Hematopoietic multipotent progenitor cell treated with erythropoietin and hydrocortisone succinate and interleukin-3 and kit ligand, for 6 days (in vitro differentiated cells): Measurements from ENCODE around the gene OR5AN1.
A peak's percentile ranks its signal among the peaks of the same experiment; 100 is the strongest.
"Not testable (repeated sequence)": the region's sequence is repeated elsewhere in the genome, so short reads cannot be mapped to it uniquely, and the experiment has no call there.

ENCODE experiments used
- DNase-seq: peaks from one replicate; pipeline ENCODE4 v3.0.0-alpha.2; 2015

Gene OR5AN1, protein sequence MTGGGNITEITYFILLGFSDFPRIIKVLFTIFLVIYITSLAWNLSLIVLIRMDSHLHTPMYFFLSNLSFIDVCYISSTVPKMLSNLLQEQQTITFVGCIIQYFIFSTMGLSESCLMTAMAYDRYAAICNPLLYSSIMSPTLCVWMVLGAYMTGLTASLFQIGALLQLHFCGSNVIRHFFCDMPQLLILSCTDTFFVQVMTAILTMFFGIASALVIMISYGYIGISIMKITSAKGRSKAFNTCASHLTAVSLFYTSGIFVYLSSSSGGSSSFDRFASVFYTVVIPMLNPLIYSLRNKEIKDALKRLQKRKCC

DNA sequence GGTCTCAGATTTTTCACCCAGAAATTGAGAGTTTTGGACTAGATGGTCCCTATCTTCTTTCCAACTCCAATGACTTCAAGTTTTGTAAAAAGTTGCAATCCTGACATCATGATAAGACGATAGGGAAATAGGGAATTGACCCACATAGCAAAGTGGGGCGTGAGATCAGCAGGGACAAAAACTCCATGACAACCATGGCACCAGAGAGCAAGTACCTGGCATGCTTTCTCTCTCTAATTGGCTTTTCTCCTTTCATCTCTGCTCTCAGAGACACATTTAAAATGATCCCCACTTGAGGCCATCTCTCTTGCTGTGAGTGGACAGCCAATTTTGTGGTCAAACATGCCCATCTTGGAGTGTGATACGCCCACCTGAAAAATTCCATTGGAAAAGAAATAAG lies at the start of gene OR5AN1:
OR5AN1 (plus strand) TSS at position 301 of the 400 bp plus-strand sequence. CDS start 5,564 bp downstream, outside the sequence.
- no peak for DNase-seq

DNA sequence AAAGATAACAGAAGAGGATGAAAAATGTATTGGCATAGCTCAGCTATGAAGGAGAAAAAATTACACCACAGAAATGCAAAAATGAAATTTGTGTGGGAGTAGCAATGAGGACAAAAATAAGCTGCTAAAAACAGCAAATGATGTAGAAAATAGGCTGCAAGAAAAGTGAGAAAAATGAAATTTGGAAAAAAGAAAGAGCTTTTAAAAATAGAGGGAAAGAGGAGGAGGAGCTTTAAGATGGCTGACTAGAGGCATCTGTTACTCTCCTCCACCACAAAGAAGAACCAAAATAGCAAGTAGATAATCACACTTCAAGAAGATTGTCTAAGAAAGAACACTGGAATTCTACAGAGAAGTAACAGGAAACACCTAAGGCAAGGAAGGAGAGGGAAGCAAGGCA lies 23.7 kb upstream of the OR5AN1 start:
- no peak for DNase-seq

DNA sequence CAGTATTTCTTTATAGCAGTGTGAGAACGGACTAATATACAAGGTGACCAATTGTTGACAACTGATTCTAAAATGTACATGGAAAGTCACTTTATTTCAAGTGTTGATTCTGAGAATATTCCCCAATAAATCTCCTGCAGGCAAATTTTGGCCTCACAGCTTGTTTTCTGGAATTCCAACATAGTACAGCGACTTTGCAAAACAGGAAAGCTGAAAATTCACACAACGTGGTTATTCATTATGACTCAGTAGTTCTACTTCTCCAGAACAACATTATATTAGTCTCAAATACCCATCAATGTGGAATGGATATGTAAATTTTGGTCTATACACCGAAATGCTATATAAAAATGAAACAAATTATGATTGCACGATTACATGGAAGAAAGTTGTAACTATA lies 22.5 kb upstream of the OR5AN1 start:
- DNase-seq: no peak

DNA sequence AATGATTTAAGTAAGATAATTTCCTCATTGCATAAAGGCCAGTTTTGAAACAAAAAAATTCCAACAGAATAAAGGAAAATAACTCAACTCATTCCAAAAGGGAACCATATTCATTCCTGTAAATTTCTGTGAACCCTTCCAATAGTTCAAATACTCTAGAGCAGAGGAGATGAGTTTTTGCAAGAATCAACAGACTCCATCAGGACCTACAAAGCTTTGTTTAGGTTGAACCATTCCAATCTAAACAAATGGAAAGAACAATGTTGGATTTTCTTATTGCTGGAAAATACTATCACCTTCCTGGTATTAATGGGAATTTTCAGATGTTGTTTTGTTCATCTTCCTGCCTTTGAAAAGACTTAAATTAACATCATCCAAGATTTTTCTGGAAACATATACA lies 21.8 kb upstream of the OR5AN1 start:
- no peak for DNase-seq

DNA sequence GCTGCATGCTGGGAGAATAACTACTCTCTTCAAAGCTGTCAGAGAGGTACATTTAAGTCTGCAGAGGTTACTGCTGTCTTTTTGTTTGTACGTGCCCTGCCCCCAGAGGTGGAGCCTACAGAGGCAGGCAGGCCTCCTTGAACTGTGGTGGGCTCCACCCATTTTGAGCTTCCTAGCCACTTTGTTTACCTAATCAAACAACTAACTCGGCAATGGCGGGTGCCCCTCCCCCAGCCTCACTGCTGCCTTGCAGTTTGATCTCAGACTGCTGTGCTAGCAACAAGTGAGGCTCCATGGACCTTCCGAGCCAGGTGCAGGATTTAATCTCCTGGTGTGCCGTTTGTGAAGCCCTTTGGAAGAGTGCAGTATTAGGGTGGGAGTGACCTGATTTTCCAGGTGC lies 9.0 kb upstream of the OR5AN1 start:
- not testable (repeated sequence) for DNase-seq

DNA sequence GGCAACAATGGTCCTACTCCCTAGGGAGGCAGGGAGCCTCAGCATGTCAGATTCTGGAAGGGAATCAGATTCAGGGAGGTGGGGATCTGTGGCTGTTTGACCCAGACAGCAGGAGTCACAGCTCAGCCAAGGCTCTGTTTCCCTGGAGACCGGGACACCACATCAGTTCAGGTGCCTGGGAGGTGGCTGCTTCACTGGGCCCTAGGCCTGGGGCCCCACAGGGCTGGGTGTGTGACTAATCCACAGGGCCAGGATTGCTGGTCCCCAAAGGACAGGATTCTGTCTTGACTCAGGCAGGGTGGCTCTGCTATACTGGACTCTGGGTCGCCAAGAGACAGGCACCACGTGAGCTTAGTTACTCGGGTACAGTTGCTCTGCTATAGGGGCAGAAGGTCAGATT lies 3.5 kb upstream of the OR5AN1 start:
- no peak for DNase-seq

DNA sequence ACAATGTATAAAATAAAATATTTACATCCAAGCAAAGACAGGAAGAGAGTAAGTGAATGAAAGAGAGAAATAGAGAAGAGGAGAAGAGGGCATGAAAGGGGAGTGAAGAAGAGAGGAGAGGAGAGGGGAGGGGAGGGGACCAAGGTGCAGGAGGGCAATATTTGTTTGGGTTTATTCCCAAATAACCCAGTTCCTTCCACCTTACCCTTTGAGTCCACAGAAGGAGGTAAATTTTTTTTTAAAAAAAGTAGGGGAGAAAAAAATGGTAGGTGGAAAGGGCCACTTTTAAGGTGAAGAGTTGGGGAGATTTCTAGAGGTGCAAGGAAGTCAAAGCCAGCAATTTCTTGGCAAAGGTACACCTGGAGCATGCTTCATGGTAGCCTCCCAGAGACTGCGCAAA lies 2.1 kb upstream of the OR5AN1 start:
- DNase-seq: no peak

DNA sequence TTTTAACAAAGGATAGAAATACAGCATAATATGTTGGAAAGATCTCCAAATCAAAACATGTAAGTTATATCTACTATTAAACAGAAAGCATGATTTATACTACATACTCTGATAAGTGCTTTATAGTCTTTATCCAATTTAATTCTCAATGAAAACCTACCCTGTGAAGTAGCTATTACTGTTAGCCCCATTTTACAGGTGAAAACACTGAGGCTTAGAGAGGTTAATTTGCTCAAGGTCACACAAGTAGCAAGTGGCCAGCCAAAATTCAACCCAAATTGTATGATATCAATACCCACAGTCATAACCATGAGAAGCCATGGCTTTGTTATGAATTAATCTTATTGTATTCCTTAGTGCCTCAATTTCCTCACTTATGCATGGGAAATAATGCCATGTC lies 675 bp upstream of the OR5AN1 start:
- no peak for DNase-seq

DNA sequence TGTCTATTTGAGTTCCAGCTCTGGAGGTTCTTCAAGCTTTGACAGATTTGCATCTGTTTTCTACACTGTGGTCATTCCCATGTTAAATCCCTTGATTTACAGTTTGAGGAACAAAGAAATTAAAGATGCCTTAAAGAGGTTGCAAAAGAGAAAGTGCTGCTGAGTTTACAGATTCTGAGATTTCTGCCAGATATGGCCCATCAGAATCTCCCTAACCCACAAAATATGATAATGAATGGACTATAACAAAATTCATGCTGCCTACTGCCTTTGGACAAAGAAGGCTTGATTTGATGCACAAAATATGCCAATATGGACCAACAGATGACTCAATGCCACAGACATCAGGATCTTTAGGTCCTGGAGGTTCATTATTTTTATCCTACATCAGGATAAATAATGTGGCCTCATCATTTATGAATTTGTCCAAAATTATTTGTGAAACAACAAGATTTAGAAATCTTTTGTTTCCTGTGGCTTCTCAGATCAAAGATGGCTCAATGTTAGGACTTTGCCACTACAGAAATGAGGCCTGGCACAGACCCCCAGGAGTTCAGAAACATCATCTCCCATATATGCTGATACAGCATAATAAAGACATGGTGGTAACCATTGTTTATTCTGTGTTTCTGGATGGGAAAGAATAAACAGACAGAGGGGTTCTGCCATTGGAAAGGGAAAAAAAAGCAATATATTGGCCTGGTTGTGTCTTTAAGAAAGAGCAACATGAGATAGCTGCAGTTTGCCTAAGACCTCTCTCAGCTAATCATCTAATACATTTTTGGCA lies 6.7 kb downstream of the OR5AN1 start:
- no peak for DNase-seq

DNA sequence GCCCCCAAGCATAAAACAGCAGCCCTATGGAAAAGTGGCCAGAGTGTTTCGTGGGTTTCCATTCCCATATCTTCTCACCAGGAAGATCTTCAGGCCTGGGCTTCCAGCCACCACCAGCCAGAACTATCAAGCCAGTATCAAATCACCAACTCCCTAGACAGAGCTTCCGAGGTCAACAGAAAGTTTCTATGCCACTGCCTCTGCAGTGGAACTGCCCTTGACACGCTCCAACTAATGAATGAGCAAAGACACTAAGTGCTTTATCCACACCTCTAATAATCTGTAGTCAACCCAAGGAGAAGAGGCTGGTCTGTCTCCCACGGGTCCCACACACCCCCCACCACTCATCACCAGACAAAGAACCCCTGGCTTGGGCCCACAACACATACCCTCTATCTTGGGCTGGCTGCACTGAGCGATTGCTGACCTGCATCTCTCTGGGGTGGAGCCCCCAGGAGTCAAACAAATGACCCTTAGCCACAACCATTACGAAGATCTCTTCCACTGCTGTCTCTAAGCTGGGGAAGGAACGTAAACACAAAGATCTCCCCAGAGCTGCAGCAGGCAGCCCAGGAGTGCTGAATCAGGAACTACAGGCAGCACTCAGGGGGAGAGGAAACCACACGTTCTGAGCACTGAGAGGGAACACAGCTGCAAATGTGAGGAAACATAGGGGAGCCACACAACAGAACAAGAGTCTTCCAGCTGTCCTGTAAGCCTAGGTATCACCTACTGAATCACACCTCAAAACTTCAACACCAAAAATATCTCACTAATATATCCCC lies 9.7 kb downstream of the OR5AN1 start:
- DNase-seq: peak; percentile 52

DNA sequence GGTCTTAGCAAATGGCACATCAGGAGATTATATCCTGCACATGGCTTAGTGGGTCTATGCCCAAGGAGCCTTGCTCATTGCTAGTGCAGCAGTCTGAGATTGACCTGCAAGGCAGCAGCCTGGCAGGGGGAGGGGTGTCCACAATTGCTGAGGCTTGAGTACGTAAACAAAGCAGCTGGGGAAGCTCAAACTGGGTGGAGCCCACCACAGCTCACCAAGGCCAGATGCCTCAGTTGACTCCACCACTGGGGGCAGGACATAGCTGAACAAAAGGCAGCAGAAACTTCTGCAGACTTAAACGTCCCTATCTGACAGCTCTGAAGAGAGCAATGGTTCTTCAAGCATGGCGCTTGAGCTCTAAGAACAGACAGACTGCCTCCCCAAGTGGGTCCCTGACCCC lies 13.6 kb downstream of the OR5AN1 start:
- not testable (repeated sequence) for DNase-seq

DNA sequence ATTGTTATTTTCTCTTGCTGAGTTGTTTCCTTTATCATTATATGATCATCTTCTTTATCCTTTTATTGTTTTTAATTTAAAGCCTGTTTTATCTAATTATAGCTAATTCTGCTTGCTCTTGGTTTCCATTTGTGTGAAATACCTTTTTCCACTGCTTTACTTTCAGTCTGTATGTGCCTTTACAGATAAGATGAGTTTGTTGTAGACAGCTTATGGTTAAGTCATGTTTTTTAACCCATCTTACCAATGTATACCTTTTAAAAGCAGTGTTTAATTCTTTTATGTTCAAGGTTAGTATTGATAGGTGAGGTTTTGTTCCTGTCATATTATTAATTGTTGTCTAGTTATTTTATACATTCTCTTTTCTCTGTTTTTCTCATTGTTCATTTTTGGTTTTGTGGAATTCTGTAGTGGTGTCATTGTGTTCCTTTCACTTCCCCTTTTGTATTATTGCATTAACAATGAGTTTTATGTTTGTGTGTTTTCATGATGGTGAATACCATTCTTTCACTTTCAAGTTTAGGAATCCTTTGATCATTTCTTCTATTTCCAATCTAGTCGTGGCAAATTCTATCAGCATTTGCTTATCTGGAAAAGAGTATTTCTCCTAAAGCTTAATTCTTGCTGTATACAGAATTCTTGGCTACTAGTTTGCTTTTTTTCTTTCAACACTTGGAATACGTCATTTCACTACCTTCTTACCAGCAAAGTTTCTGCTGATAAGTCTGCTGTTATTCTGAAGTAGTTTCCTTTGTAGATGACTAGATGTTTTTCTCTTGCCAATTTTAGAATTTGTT lies 21.8 kb downstream of the OR5AN1 start:
- DNase-seq: no peak

DNA sequence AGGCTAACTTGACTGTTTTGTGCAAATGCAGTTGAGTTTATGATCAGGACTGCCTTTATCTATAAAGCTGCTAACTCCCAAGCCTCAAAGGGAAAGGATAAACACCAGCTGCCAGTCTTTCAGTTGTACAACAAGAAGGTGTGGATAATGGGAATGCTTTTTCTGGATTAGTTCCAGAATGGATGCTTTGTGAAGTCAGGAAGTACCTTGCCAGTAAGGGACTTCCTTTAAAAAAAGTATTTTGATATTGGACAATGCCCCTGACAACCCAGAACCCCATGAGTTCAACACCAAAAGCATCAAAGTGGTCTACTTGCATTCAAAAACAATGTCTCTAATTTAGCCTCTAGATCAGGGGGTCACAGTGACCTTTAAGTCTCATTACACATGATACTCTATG lies 35.5 kb downstream of the OR5AN1 start:
- no peak for DNase-seq

DNA sequence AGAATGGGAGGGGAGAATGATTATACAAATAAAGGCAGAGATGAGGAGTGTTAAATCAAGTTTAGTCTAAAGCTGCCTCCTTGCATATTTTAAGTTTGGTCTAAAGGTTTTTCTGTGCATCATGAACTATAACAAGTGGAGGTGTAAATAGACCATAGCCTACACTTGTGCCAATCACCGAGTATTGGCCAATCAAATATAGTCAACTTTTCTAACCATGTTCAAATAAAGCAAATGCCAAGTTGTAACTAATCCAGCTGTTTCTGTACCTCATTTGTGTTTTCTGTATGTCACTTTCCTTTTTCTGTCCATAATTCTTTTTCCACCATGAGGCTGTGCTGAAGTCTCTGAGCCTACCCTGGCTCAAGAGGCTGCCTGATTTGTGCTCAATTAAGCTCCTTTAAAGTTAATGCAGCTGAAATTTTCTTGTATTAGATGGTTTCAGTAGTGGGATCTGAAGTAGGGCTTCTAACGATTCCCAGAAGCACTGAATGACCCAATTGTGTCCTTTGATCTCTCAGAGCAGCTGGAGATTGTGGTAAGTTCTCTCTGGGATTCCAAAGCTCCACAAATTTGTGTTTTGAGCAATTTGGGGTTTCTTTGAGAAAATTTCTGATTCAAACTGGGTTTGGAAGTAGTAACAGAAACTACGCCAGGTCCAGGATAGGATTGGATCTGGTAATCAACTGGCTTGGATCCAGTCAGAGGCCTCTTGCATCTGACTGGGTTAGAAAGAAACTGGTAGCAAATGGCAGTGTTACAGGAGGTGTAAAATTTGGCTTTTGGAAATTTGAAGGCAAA lies 42.0 kb downstream of the OR5AN1 start:
- DNase-seq: no peak

DNA sequence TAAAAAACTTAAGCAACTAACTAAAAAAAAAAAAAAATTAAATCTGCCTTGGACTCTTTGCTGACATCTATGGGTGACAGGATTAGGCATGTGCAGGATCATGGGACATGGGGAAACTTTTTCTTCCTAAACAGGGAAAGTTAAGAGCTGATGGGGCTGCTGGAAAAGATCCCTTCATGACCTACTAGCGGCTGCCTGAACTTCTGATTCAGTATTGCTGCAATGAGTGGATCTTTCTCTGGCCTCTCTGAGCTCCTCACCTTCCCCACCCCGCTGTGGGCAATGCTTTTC lies 42.5 kb downstream of the OR5AN1 start:
- no peak for DNase-seq

DNA sequence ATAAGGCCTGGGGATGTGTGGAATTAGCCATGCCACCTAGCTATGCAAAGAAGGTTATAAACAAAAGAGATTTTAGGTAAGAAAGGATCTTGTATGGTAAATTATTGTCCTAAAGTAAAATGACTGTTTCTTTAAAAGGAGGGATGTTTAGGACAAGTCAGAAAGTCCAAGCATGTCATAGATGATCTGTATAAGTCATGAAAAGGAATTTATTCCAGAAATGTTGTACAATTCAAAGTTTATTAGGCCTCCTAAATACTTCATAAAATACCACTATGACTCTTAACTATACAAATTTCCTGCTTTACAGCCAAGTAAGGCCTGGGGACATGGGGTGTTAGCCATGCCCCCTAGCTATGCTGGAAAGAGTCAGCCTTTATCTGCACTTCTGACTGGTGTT lies 44.9 kb downstream of the OR5AN1 start:
- DNase-seq: no peak

DNA sequence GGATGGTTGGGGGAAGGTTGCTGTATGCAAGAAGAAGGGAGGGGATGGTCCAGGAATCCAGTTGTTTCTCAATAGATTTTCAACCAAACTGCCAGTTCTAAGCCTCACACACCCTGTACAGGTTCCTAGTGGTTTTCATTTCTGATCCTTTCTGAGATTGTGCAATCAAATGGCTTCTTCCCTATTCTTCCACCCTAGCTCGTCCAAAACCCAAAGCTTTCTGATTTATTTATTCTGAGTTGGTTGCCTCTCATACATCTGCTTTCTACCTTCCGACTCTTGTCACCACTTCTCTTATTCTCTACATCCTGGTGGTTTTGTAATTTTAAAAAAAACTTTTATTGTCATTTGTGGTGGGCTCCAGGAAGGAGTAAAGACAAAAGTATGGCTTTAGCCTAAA lies 55.0 kb downstream of the OR5AN1 start:
- DNase-seq: peak; percentile 50

DNA sequence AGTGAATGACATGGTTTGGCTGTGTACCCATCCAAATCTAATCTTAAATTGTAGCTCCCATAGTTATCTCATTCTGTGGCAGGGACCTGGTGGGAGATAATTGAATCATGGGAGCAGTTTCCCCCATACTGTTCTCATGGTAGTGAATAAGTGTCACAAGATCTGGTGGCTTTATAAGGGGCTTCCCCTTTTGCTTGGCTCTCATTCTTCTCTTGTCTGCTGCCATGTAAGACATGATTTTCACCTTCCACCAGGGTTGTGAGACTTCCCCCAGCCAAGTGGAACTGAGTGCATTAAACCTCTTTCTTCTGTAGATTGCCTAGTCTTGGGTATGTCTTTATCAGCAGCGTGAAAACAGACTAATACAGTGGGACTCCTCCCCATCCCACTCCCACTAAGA lies 56.4 kb downstream of the OR5AN1 start:
- DNase-seq: no peak

DNA sequence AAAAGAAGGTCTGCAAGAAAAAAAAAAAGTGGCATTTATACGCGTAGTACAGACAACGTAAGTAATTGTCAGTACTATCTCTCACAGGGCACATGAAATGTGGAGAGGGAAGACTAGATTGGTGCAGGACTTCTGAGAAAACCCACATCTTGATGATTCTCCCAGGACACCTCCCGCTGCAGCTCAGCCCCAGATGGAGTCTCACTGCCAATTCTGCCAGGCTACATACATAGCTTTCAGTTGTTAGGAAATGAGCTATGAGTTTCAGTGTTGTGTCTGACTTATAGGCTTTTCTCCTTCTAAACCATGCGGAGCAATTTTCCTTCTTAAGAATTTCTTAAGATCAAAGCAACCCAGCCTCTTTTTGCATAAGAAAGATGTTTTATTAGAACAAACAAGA lies 57.9 kb downstream of the OR5AN1 start:
- DNase-seq: no peak

DNA sequence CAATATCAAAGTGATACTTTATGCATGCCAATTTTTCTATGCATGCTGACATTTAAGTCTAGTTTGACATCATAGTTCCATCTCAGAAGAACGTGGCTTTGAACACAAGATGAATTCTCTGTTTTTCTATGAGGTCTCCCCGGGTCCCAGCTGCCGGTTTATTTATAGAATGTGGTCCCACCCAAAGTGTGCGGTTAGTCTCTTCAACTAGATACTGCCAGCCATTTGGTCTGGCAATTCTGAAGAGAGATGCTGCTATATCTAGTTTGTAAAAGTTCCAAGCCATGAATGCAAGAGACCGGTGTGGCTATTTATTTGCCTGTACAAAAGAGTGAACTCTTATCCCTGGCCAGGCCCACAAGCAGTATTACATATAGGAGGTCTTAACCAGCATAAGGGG lies 58.3 kb downstream of the OR5AN1 start:
- peak; percentile 5 for DNase-seq

DNA sequence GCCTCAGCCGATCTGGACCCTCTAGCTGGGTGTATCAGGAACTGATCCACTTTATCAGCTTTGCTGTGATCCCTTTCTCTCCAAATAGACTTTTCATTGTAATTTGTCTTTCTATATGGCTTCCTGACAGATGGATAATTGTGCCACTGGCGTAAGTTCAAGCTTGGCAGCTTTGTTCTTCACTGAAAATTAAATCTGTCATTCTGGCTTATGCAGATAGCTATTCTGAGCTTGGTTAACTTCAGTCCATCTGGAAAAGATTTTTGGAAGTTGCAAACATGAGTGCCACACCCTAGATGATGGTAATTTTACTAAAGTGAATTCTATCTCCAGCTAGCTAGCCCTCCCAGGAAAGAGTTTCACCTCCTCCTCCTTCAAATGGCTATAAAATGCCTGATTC lies 59.5 kb downstream of the OR5AN1 start:
- DNase-seq: no peak
